Measurements from ENCODE around the gene CYP2D6. TPM values are rescaled to one million over a fixed set of nuclear protein-coding genes. Genes with fewer than 3 reads are reported as not detected.
"Not testable (repeated sequence)": the region's sequence is repeated elsewhere in the genome, so short reads cannot be mapped to it uniquely, and the experiment has no call there.

Gene CYP2D6
- total RNA-seq, 1 donor from 2014 or later: 0.58 TPM

- DNase-seq (ENCODE audit: low read depth): no peak
- Histone ChIP-seq H3K4me3 (ENCODE audit: low read depth, low read length) (no peak overlapping the region), H3K36me3 (ENCODE audit: control insufficient read depth, insufficient read depth, low read length) (no peaks in the 10 kb centered on the region), H3K27me3 (ENCODE audit: control insufficient read depth, insufficient read depth, low read length) (no peaks in the 10 kb centered on the region)
- no peak for TF ChIP-seq CTCF (IDR thresholded peaks at IDR 0.05; ENCODE audit: insufficient read depth, low read length, poor library complexity, severe bottlenecking)
These were observed 21.8 kb downstream of the CYP2D6 start for GRCh38 chr22:42108848-42109247.

GRCh38 chr22:42104332-42104860, 26.2 kb downstream of the CYP2D6 start:
- H3K4me3 ChIP-seq (ENCODE audit: low read depth, low read length); H3K27me3 ChIP-seq (ENCODE audit: control insufficient read depth, insufficient read depth, low read length); H3K36me3 ChIP-seq (ENCODE audit: control insufficient read depth, insufficient read depth, low read length); DNase-seq (ENCODE audit: low read depth): not testable (repeated sequence)

DNA sequence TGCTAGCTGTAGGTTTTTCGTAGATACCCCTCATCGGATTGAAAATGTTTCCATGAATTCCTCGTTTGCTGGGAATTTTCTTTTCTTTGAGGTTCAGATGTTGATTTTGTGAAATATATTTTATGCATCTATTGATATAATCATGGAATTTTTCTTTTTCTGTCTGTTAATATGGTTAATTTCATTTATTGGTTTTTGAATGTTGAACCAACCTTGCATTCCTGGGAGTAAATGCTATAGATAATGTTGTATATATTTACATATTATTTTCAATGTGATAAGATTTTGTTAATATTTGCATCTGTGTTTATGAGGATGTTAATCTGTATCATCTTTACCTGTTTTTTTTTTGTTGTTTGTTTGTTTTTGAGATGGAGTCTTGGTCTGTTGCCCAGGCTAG, 29.4 kb downstream of the CYP2D6 start:
- Histone ChIP-seq H3K4me3 (ENCODE audit: low read depth, low read length) (no peak overlapping the region), H3K27me3 (ENCODE audit: control insufficient read depth, insufficient read depth, low read length) (no peaks in the 10 kb centered on the region), H3K36me3 (ENCODE audit: control insufficient read depth, insufficient read depth, low read length) (no peaks in the 10 kb centered on the region)
- no peak for TF ChIP-seq CTCF (IDR thresholded peaks at IDR 0.05; ENCODE audit: insufficient read depth, low read length, poor library complexity, severe bottlenecking)
- no peak for DNase-seq (ENCODE audit: low read depth)

GRCh38 chr22:42091455-42091782, 39.2 kb downstream of the CYP2D6 start:
- TF ChIP-seq CTCF (IDR thresholded peaks at IDR 0.05; ENCODE audit: insufficient read depth, low read length, poor library complexity, severe bottlenecking): no peak
- H3K36me3 ChIP-seq (ENCODE audit: control insufficient read depth, insufficient read depth, low read length): no peaks in the 10 kb centered on the region
- no peak for DNase-seq (ENCODE audit: low read depth)
- H3K27me3 ChIP-seq (ENCODE audit: control insufficient read depth, insufficient read depth, low read length): no peaks in the 10 kb centered on the region
- peak overlapping the region; percentile 56 for H3K4me3 ChIP-seq (ENCODE audit: low read depth, low read length)

- H3K4me3 ChIP-seq (ENCODE audit: low read depth, low read length): peak within 1 kb of the TSS; percentile 75
- H3K36me3 ChIP-seq (ENCODE audit: control insufficient read depth, insufficient read depth, low read length): no peaks in the 10 kb centered on the region
- peak; percentile 95 for DNase-seq (ENCODE audit: low read depth)
- no peaks in the 10 kb centered on the region for H3K27me3 ChIP-seq (ENCODE audit: control insufficient read depth, insufficient read depth, low read length)
- TF ChIP-seq CTCF (IDR thresholded peaks at IDR 0.05; ENCODE audit: insufficient read depth, low read length, poor library complexity, severe bottlenecking): peak; percentile 88
These were observed 39.8 kb downstream of the CYP2D6 start, which contains the start of gene NDUFA6 for GRCh38 chr22:42090596-42091454. Gene NDUFA6, minus strand, starts transcription at chr22:42090772. Its CDS starts 28 bp downstream, at chr22:42090744.

- Histone ChIP-seq H3K27me3 (ENCODE audit: control insufficient read depth, insufficient read depth, low read length) (no peaks in the 10 kb centered on the region), H3K36me3 (ENCODE audit: control insufficient read depth, insufficient read depth, low read length) (no peaks in the 10 kb centered on the region), H3K4me3 (ENCODE audit: low read depth, low read length) (no peak overlapping the region)
- no peak for DNase-seq (ENCODE audit: low read depth)
- TF ChIP-seq CTCF (IDR thresholded peaks at IDR 0.05; ENCODE audit: insufficient read depth, low read length, poor library complexity, severe bottlenecking): no peak
These were observed 44.6 kb downstream of the CYP2D6 start for GRCh38 chr22:42086051-42086450.
